OCI-M2 (cell line): ENCODE measurements around the gene TYW1.
"Not testable (repeated sequence)": the region's sequence is repeated elsewhere in the genome, so short reads cannot be mapped to it uniquely, and the experiment has no call there.

ENCODE experiments used
- DNase-seq: peaks from one replicate; lab custom pipeline; 2025; ENCODE audit not compliant: unreplicated experiment; lab: John Stamatoyannopoulos, UW

Gene TYW1

GRCh38 chr7:67229018-67229417, 232.4 kb downstream of the TYW1 start:
- not testable (repeated sequence) for DNase-seq

- not testable (repeated sequence) for DNase-seq
Observed at GRCh38 chr7:67230029-67230428, 233.4 kb downstream of the TYW1 start.

- not testable (repeated sequence) for DNase-seq
Observed at GRCh38 chr7:67233506-67233905, 236.9 kb downstream of the TYW1 start.

- not testable (repeated sequence) for DNase-seq
Observed at GRCh38 chr7:67236216-67236615, 239.6 kb downstream of the TYW1 start.

- DNase-seq, result not testable (repeated sequence)
Observed at GRCh38 chr7:67242871-67243270, 246.2 kb downstream of the TYW1 start.

- DNase-seq, result not testable (repeated sequence)
Observed at GRCh38 chr7:67248364-67248763, 251.7 kb downstream of the TYW1 start.

GRCh38 chr7:67251986-67252558, 255.4 kb downstream of the TYW1 start:
- no peak for DNase-seq

GRCh38 chr7:67255076-67255475, 258.4 kb downstream of the TYW1 start:
- not testable (repeated sequence) for DNase-seq

GRCh38 chr7:67257779-67258178, 261.1 kb downstream of the TYW1 start:
- DNase-seq, result not testable (repeated sequence)

- DNase-seq, result not testable (repeated sequence)
Observed at GRCh38 chr7:67259363-67259762, 262.7 kb downstream of the TYW1 start.

- DNase-seq, result not testable (repeated sequence)
Observed at GRCh38 chr7:67260166-67260586, 263.5 kb downstream of the TYW1 start.

- DNase-seq, result not testable (repeated sequence)
Observed at GRCh38 chr7:67264000-67264399, 267.4 kb downstream of the TYW1 start.

- not testable (repeated sequence) for DNase-seq
Observed at GRCh38 chr7:67266070-67266469, 269.4 kb downstream of the TYW1 start.

- DNase-seq, result no peak
Observed at GRCh38 chr7:67267914-67268313, 271.3 kb downstream of the TYW1 start.

GRCh38 chr7:67269916-67270315, 273.3 kb downstream of the TYW1 start:
- not testable (repeated sequence) for DNase-seq
